Keratinocyte (primary cell): Measurements from ENCODE around the gene RGMA. TPM values are rescaled to one million over a fixed set of nuclear protein-coding genes. Genes with fewer than 3 reads are reported as not detected.

Source experiments
- DNase-seq: peaks from one replicate; pipeline ENCODE4 v3.0.0-alpha.2; 2011; ENCODE audit warnings: low read depth, missing footprints, low spot score
- FAIRE-seq: peaks from 2 replicates; lab custom pipeline; 2011; peaks lifted over from hg19 to GRCh38; lab: Jason Lieb, UNC
- H2AFZ ChIP-seq: 2 replicates; pipeline ENCODE4 v1.6.0; 2012; ENCODE audit warnings: low read length, control low read depth, inconsistent platforms; ENCODE audit not compliant: control insufficient read depth
- H3K27ac ChIP-seq: 2 replicates; pipeline ENCODE4 v1.5.1; 2011; ENCODE audit warnings: low read length; ENCODE audit not compliant: control insufficient read depth, insufficient read depth
- H3K27me3 ChIP-seq: 3 replicates; pipeline ENCODE4 v1.6.0; 2011; ENCODE audit warnings: low read length; ENCODE audit not compliant: control insufficient read depth, insufficient read depth; ENCODE audit errors: extremely low read depth
- H3K36me3 ChIP-seq, 2 experiments: 2 replicates in 1 of 2; 3 replicates in 1 of 2; pipeline ENCODE4 v1.5.1; 2011; ENCODE audit warnings: low read length in 2 of 2, mild to moderate bottlenecking in 1 of 2; ENCODE audit not compliant: control insufficient read depth in 2 of 2, insufficient read depth in 2 of 2; ENCODE audit errors: extremely low read depth in 1 of 2
- H3K4me1 ChIP-seq: 3 replicates; pipeline ENCODE4 v1.5.1; 2011; ENCODE audit warnings: low read length; ENCODE audit not compliant: control insufficient read depth, insufficient read depth; ENCODE audit errors: extremely low read depth
- H3K4me2 ChIP-seq: 3 replicates; pipeline ENCODE4 v1.6.0; 2011; ENCODE audit warnings: low read depth, low read length; ENCODE audit not compliant: control insufficient read depth, insufficient read depth; ENCODE audit errors: extremely low read depth
- H3K4me3 ChIP-seq, 3 experiments: fragments of 200-600 bp in 1 of 3; sonication (generic) in 1 of 3; 2 replicates in 2 of 3; 3 replicates in 1 of 3; pipeline ENCODE4 v1.5.1; 2011 to 2016; ENCODE audit warnings: low read length in 3 of 3, mild to moderate bottlenecking in 3 of 3, control low read depth in 2 of 3, inconsistent platforms in 1 of 3, low read depth in 1 of 3, mixed read lengths in 1 of 3, mixed run types in 1 of 3, moderate library complexity in 1 of 3; ENCODE audit not compliant: control insufficient read depth in 2 of 3, insufficient read depth in 2 of 3; ENCODE audit errors: extremely low read depth in 1 of 3
- H3K79me2 ChIP-seq: 2 replicates; pipeline ENCODE4 v1.6.0; 2012; ENCODE audit warnings: low read length; ENCODE audit not compliant: control insufficient read depth, insufficient read depth
- H3K9ac ChIP-seq: 3 replicates; pipeline ENCODE4 v1.6.0; 2011; ENCODE audit warnings: low read length; ENCODE audit not compliant: control insufficient read depth, insufficient read depth; ENCODE audit errors: extremely low read depth
- H3K9me1 ChIP-seq: 3 replicates; pipeline ENCODE4 v1.6.0; 2011; ENCODE audit warnings: low read length; ENCODE audit not compliant: control insufficient read depth, insufficient read depth; ENCODE audit errors: extremely low read depth
- H3K9me3 ChIP-seq: 2 replicates; pipeline ENCODE4 v1.5.1; 2012; ENCODE audit warnings: low read depth, low read length; ENCODE audit not compliant: control insufficient read depth
- H4K20me1 ChIP-seq: 3 replicates; pipeline ENCODE4 v1.6.0; 2011; ENCODE audit warnings: low read length; ENCODE audit not compliant: control insufficient read depth, insufficient read depth; ENCODE audit errors: extremely low read depth
- EZH2 ChIP-seq: IDR thresholded peaks from one replicate; pipeline ENCODE4 v1.6.1; 2012; ENCODE audit warnings: inconsistent platforms, mild to moderate bottlenecking, low read length, moderate library complexity
- dilution Hi-C: fragments of 300-500 bp; cut with MboI; formaldehyde crosslinking; loops from one replicate; pipeline ENCODE4 v1.7.0; 2020; ENCODE audit warnings: low sequenced_read_pairs; ENCODE audit not compliant: extremely low pct_ligation_motif_present
- polyA plus RNA-seq, 5 experiments: library from polyadenylated mRNA; depleted of rRNA in 3 of 5; stranded (reverse) in 3 of 5; stranded (forward) in 1 of 5; unstranded in 1 of 5; fragments of >200 nt; gene quantifications; 1 replicate in 1 of 5; 2 replicates in 3 of 5; 3 replicates in 1 of 5; pipeline versions ENCODE4 v1.2.1 to v1.2.3, GENCODE V29; 2011 to 2012; ENCODE audit warnings: missing spikeins in 2 of 5, low read depth in 1 of 5, low replicate concordance in 1 of 5
- TF ChIP-seq, protein P1 (sequence below), 3 experiments: IDR thresholded peaks in 1 of 3; conservative IDR thresholded peaks in 1 of 3; optimal IDR thresholded peaks in 1 of 3; 2 replicates in 2 of 3; 3 replicates in 1 of 3; pipeline versions ENCODE3 to v1.5.1; 2011; ENCODE audit warnings: low read length in 3 of 3, mild to moderate bottlenecking in 3 of 3, moderate library complexity in 2 of 3, control low read depth in 1 of 3, inconsistent platforms in 1 of 3; ENCODE audit not compliant: insufficient read depth in 2 of 3; ENCODE audit errors: extremely low read depth in 1 of 3

Gene RGMA
- polyA plus RNA-seq, 1 donor (not counting 4 experiments of a cell fraction or from before 2014, with no cell fraction given), result 0.18 TPM

DNA sequence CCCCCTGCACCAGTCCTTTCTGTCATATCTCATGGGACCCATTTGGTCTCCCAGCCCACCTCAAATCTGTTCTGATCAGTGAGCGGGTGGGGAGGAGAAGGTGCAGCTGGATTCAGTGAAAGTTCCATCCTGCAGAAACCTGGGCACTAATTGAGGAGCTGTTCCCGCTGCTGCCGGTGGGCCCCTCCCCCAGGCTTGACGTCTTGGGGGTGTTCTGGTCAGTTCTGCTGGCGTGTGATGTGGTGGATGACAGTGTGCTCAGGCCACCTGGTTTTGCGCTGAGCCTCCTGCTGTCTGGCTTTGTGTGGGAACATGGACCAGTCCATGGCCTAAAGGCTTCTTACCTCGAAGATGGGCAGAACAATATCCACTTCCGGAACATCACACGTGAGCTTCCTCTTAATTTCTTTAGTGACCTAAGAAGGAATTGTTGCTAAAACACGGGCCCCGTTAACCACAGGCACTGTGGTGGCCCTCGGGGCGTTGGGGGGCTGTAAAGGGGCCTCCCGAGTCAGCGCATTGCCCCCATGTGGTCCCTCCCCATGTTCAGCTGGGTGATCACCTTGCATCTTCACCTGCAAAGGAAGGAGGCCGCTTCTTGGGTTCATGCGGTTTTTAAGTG lies 59.7 kb downstream of the RGMA start:
- Histone ChIP-seq H3K9ac (peak overlapping the region; percentile 35), H3K4me3 (no peak overlapping the region), H4K20me1 (peaks cover 14% of the 10 kb centered on the region), H2AFZ (no peak overlapping the region), H3K36me3 (peaks cover 21 to 29% of the 10 kb centered on the region in 2 experiments), H3K4me2 (peak overlapping the region; percentile 45), H3K4me1 (peaks cover 34% of the 10 kb centered on the region), H3K9me3 (no peaks in the 10 kb centered on the region), H3K9me1 (peaks cover 13% of the 10 kb centered on the region), H3K27me3 (no peaks in the 10 kb centered on the region), H3K79me2 (peaks cover 9% of the 10 kb centered on the region), H3K27ac (peak overlapping the region; percentile 69)
- FAIRE-seq (peak; percentile 23), DNase-seq (no peak)
- dilution Hi-C loops, result no loop called here
- TF ChIP-seq, protein P1, sequence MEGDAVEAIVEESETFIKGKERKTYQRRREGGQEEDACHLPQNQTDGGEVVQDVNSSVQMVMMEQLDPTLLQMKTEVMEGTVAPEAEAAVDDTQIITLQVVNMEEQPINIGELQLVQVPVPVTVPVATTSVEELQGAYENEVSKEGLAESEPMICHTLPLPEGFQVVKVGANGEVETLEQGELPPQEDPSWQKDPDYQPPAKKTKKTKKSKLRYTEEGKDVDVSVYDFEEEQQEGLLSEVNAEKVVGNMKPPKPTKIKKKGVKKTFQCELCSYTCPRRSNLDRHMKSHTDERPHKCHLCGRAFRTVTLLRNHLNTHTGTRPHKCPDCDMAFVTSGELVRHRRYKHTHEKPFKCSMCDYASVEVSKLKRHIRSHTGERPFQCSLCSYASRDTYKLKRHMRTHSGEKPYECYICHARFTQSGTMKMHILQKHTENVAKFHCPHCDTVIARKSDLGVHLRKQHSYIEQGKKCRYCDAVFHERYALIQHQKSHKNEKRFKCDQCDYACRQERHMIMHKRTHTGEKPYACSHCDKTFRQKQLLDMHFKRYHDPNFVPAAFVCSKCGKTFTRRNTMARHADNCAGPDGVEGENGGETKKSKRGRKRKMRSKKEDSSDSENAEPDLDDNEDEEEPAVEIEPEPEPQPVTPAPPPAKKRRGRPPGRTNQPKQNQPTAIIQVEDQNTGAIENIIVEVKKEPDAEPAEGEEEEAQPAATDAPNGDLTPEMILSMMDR (optimal IDR thresholded peaks at IDR 0.05 in 1 of 3, IDR thresholded peaks at IDR 0.05 in 1 of 3, conservative IDR thresholded peaks at IDR 0.05 in 1 of 3; ENCODE audit: extremely low read depth in 1 of 3, insufficient read depth in 2 of 3, low read length in 3 of 3), result no peak
- TF ChIP-seq EZH2, result no peak

DNA sequence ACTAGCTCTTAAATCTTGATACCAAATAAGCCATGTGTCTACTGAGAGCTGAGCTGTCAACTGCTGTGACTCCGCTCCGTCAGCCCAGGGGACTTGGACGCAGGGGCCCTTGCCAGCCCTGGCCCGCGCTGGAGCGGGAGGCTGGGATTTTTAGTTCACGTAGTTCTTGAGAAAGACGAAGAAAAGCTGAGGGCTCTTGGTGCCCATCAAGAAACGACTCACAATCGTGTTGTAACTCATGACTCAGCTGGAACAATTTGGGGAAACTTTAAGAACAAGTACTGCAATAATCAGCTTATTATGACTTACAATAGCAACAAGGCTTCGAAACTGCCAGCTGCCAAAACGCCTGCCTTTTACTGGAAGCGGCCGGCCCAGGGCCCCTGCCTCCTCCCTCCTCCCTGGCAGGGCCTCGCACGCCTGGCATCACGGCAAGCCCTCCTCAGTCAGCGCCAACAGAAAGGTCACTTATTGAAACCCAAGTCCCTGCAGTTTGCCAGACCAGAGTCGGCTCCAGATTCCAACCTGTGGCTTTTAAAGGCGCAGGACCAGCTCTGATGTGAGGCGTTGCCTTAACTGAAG lies 60.3 kb downstream of the RGMA start:
- H3K4me1 ChIP-seq, result peaks cover 34% of the 10 kb centered on the region
- H3K9me3 ChIP-seq, result no peaks in the 10 kb centered on the region
- H2AFZ ChIP-seq, result no peak overlapping the region
- peaks cover 13% of the 10 kb centered on the region for H3K9me1 ChIP-seq
- H3K79me2 ChIP-seq, result peaks cover 9% of the 10 kb centered on the region
- no peaks in the 10 kb centered on the region for H3K27me3 ChIP-seq
- DNase-seq (peak; percentile 54), FAIRE-seq (peak; percentile 86)
- peaks cover 14% of the 10 kb centered on the region for H4K20me1 ChIP-seq
- H3K4me3 ChIP-seq, result peak overlapping the region in 1 of 3 experiments; percentile 9
- H3K36me3 ChIP-seq, result peaks cover 24 to 34% of the 10 kb centered on the region in 2 experiments
- H3K4me2 ChIP-seq, result peak overlapping the region; percentile 45
- peak overlapping the region; percentile 69 for H3K27ac ChIP-seq
- dilution Hi-C loops, result no loop called here
- no peak for TF ChIP-seq EZH2
- TF ChIP-seq, protein P1 (optimal IDR thresholded peaks at IDR 0.05 in 1 of 3, IDR thresholded peaks at IDR 0.05 in 1 of 3, conservative IDR thresholded peaks at IDR 0.05 in 1 of 3; ENCODE audit: extremely low read depth in 1 of 3, insufficient read depth in 2 of 3, low read length in 3 of 3), result no peak
- H3K9ac ChIP-seq, result peak overlapping the region; percentile 58
